ENCODE results near the gene TSC2. TPM values are rescaled to one million over a fixed set of nuclear protein-coding genes. Genes with fewer than 3 reads are reported as not detected.

TSC2 gene
- total RNA-seq, 1 experiment from 2014 or later: 166 TPM

DNA sequence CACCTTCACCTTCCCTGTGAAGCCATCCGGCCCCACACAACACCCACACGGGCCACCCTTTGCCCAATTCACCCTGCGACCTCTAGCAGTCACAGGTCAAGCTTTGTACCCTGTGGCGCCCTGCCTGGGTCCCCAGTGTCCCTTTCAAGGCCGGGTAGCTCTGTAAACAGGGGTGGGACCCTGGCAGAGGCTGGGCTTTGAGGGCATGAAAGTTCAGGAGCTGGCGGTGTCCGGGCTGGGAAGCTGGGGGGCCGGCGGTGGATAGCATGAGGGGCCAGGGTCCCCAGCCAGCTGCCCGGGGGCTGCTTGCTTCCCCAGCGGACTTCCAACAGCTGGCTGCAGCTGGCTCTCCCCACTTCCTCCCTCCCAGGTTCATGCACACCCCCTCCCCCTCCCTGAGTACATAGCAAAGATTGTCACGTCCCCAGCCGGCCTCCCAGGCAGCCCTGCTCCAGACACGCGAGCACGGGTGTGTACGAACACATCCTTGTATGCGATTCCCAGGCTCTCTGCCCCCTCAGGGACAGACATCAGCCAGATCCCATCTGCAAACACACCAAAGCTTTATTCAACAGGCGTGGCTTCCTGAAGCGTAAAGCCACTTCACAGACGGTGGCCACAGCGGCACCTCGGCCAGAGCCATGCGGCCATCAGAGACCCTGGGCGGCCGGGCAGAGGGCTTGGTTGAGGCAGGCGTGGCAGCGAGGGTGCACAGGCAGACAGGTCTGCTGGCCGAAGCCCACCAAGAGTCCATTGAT is 8.3 kb upstream of the TSC2 start:
- Histone ChIP-seq H3K79me2 (ENCODE audit: low read depth) (no peaks in the 10 kb centered on the region), H3K4me3 (no peak overlapping the region), H3K9me2 (ENCODE audit: insufficient read depth) (no peaks in the 10 kb centered on the region), H3K4me2 (peak overlapping the region; percentile 71; the same call in 1 of the 2 replicates), H3K4me1 (replicated peaks; ENCODE audit: insufficient read depth) (peaks cover 45% of the 10 kb centered on the region), H3K36me3 (ENCODE audit: low read depth) (no peaks in the 10 kb centered on the region), H3K27ac (no peak overlapping the region), H4K20me1 (ENCODE audit: insufficient read depth) (no peaks in the 10 kb centered on the region), H3F3A (ENCODE audit: insufficient read depth, low read depth) (peaks cover 32% of the 10 kb centered on the region), H3K27me3 (ENCODE audit: insufficient read depth, low read depth) (no peaks in the 10 kb centered on the region), H2AFZ (no peak overlapping the region), H3K9me3 (ENCODE audit: insufficient read depth, low read depth) (no peaks in the 10 kb centered on the region)
- no peak for TF ChIP-seq EZH2 (IDR thresholded peaks at IDR 0.05; ENCODE audit: low read depth)
- TF ChIP-seq CTCF (conservative IDR thresholded peaks at IDR 0.05): no peak
- POLR2A ChIA-PET (ENCODE audit: unreplicated experiment): no interaction called here
- intact Hi-C loops (cut with micrococcal nuclease; ENCODE audit: unreplicated experiment): loop anchor here (10.0 kb wide), 1 partner anchor 565 kb away; no protein-coding TSS in a partner anchor
- peak in 1 of 2 experiments; percentile 31 for DNase-seq
- BruUV-seq (replicated peaks): no TSS peak
- CTCF ChIA-PET: no interaction called here

DNA sequence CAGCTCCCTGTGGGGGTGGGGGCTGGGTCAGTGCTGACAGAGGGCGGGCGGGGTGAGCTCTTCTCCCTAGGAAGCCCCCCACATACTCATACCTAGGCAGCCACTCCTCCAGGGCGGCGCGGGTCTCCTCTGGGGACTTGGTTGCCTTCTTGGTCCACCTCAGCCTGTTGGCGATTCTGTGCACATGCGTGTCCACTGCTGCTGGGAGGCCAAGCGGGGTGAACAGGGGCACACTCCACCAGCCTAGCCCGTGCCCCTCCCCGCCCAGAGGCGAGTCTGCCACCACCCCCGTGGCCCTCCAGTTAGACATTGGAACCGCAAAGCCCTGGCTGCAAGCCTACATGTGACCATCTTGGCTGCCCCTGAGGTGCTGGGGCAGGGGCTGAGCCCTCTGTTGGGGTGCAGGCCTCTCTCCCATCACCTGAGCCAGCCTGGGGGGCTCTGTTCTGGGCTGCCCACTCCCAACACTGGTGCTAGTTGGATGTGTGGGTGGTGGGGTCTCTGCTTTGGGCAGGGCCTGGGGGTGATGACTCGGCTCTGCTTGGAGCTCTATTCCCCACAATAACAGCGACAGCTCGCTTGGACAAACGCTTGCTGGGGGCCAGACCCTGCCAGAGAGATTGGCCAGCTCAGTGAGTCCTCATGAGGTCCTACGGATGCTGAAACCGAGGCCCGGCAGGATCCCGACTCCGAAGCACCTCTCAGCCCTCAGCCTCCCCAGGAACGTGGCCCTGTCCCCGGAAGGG is 7.6 kb upstream of the TSC2 start:
- Histone ChIP-seq H3K4me3 (no peak overlapping the region), H2AFZ (no peak overlapping the region), H3K36me3 (ENCODE audit: low read depth) (no peaks in the 10 kb centered on the region), H3K4me2 (peak overlapping the region; percentile 71), H3K4me1 (replicated peaks; ENCODE audit: insufficient read depth) (peaks cover 45% of the 10 kb centered on the region), H3K9me2 (ENCODE audit: insufficient read depth) (no peaks in the 10 kb centered on the region), H3K27me3 (ENCODE audit: insufficient read depth, low read depth) (no peaks in the 10 kb centered on the region), H4K20me1 (ENCODE audit: insufficient read depth) (no peaks in the 10 kb centered on the region), H3F3A (ENCODE audit: insufficient read depth, low read depth) (peaks cover 32% of the 10 kb centered on the region), H3K27ac (peak overlapping the region; percentile 95), H3K79me2 (ENCODE audit: low read depth) (no peaks in the 10 kb centered on the region; the same call in 1 of the 2 replicates), H3K9me3 (ENCODE audit: insufficient read depth, low read depth) (no peaks in the 10 kb centered on the region)
- no TSS peak for BruUV-seq (replicated peaks)
- POLR2A ChIA-PET (ENCODE audit: unreplicated experiment): interaction anchor here (0.7 kb wide), 1 partner anchor 1741 kb away, joined by 3 read pairs; no protein-coding TSS in a partner anchor
- peak in 1 of 2 experiments; percentile 55 for DNase-seq
- CTCF ChIA-PET: interaction anchor here (0.9 kb wide), 1 partner anchor 17 kb away, joined by 3 read pairs; no protein-coding TSS in a partner anchor
- TF ChIP-seq EZH2 (IDR thresholded peaks at IDR 0.05; ENCODE audit: low read depth) (no peak), CTCF (conservative IDR thresholded peaks at IDR 0.05) (no peak)
- intact Hi-C loops (cut with micrococcal nuclease; ENCODE audit: unreplicated experiment): loop anchor here (10.0 kb wide), 1 partner anchor 565 kb away; no protein-coding TSS in a partner anchor

DNA sequence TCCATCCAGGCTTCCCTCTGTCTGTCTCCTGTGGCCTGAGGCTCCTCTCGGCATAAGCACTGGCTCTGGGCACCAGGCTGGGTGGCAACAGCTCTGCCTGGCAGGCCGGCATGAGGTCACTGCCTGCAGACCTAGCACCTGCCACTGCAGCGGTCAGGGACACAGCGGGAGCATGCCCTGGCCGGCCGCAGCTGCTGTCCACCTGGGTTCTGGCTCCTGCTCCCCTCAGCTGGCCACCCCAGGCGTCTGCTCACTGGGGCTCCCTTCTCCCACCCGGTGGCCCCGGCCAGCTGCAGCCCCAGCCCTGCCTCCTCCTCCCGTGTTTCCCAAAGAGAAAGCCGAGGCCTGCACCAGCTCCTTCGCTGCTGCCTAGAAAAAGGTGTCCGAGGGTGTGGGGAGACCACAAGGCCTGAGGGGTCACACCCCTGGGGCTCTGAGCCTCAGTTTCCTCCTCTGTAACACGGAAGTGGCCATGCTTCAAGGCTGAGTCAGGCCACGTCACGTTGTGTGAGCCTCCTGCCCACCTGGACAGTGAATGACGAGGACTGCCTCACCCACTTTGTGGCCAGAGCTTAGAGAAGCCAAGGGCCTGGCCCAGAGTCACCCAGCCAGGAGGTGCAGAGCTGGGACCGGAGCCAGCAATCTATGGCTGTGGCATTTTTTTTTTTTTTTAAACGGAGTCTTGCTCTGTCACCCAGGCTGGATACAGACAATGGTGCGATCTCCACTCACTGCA is 6.8 kb upstream of the TSC2 start:
- CTCF ChIA-PET: interaction anchor here (0.6 to 0.9 kb wide), 3 partner anchors 14 to 154 kb away, joined by 3 to 12 read pairs (median 8); partner anchors contain the start of gene NHERF2
- Histone ChIP-seq H3K27me3 (ENCODE audit: insufficient read depth, low read depth) (no peaks in the 10 kb centered on the region), H3K36me3 (ENCODE audit: low read depth) (no peaks in the 10 kb centered on the region), H3F3A (ENCODE audit: insufficient read depth, low read depth) (peaks cover 32% of the 10 kb centered on the region), H3K79me2 (ENCODE audit: low read depth) (no peaks in the 10 kb centered on the region; the same call in 1 of the 2 replicates), H3K4me1 (replicated peaks; ENCODE audit: insufficient read depth) (peaks cover 45% of the 10 kb centered on the region), H3K27ac (peak overlapping the region; percentile 95), H3K4me2 (peak overlapping the region; percentile 71), H2AFZ (peak overlapping the region; percentile 65; the same call in 1 of the 2 replicates), H3K4me3 (no peak overlapping the region), H4K20me1 (ENCODE audit: insufficient read depth) (no peaks in the 10 kb centered on the region), H3K9me3 (ENCODE audit: insufficient read depth, low read depth) (no peaks in the 10 kb centered on the region), H3K9me2 (ENCODE audit: insufficient read depth) (no peaks in the 10 kb centered on the region)
- intact Hi-C loops (cut with micrococcal nuclease; ENCODE audit: unreplicated experiment): loop anchor here (10.0 kb wide), 1 partner anchor 564 kb away; no protein-coding TSS in a partner anchor
- POLR2A ChIA-PET (ENCODE audit: unreplicated experiment): interaction anchor here (0.6 to 0.9 kb wide), 8 partner anchors 18 to 1741 kb away, joined by 3 to 14 read pairs (median 3); partner anchors contain the start of genes TRAF7, UQCC4 and ZNF213
- DNase-seq: peak; percentile 94 to 96
- no TSS peak for BruUV-seq (replicated peaks)
- no peak for TF ChIP-seq CTCF (conservative IDR thresholded peaks at IDR 0.05)
- no peak for TF ChIP-seq EZH2 (IDR thresholded peaks at IDR 0.05; ENCODE audit: low read depth)
